ENCODE results near the gene SCG2. TPM values are rescaled to one million over a fixed set of nuclear protein-coding genes. Genes with fewer than 3 reads are reported as not detected.

The SCG2 gene
- total RNA-seq, 1 donor from 2014 or later: 0.61 TPM

GRCh38 chr2:223566396-223566795, 35.8 kb downstream of the SCG2 start:
- DNase-seq: no peak
- no peak for ATAC-seq
- H3K4me3 ChIP-seq: no peak overlapping the region
- no peaks in the 10 kb centered on the region for H3K4me1 ChIP-seq
- H3K27ac ChIP-seq: no peak overlapping the region
- TF ChIP-seq CTCF (IDR thresholded peaks at IDR 0.05): no peak
- intact Hi-C loops (cut with DNase I): no loop called here
- H3K27me3 ChIP-seq: no peaks in the 10 kb centered on the region
- H3K9me3 ChIP-seq: no peaks in the 10 kb centered on the region
- no peaks in the 10 kb centered on the region for H3K36me3 ChIP-seq

GRCh38 chr2:223563462-223563861, 38.7 kb downstream of the SCG2 start:
- Histone ChIP-seq H3K36me3 (no peaks in the 10 kb centered on the region), H3K27me3 (no peaks in the 10 kb centered on the region), H3K9me3 (no peaks in the 10 kb centered on the region), H3K4me3 (no peak overlapping the region), H3K27ac (no peak overlapping the region), H3K4me1 (no peaks in the 10 kb centered on the region)
- intact Hi-C loops (cut with DNase I): no loop called here
- DNase-seq (no peak), ATAC-seq (peak; percentile 26)
- TF ChIP-seq CTCF (IDR thresholded peaks at IDR 0.05): no peak

- ATAC-seq (no peak), DNase-seq (no peak)
- H3K4me1 ChIP-seq: no peaks in the 10 kb centered on the region
- no peak overlapping the region for H3K27ac ChIP-seq
- intact Hi-C loops (cut with DNase I): no loop called here
- no peaks in the 10 kb centered on the region for H3K9me3 ChIP-seq
- H3K27me3 ChIP-seq: no peaks in the 10 kb centered on the region
- no peak overlapping the region for H3K4me3 ChIP-seq
- TF ChIP-seq CTCF (IDR thresholded peaks at IDR 0.05): no peak
- no peaks in the 10 kb centered on the region for H3K36me3 ChIP-seq
These were observed 40.1 kb downstream of the SCG2 start for GRCh38 chr2:223562078-223562477.

GRCh38 chr2:223560749-223561435, 41.3 kb downstream of the SCG2 start:
- Histone ChIP-seq H3K9me3 (no peaks in the 10 kb centered on the region), H3K4me1 (no peaks in the 10 kb centered on the region), H3K36me3 (no peaks in the 10 kb centered on the region), H3K27me3 (no peaks in the 10 kb centered on the region), H3K27ac (no peak overlapping the region), H3K4me3 (no peak overlapping the region)
- DNase-seq: peak; percentile 62
- intact Hi-C loops (cut with DNase I): no loop called here
- no peak for TF ChIP-seq CTCF (IDR thresholded peaks at IDR 0.05)
- no peak for ATAC-seq

GRCh38 chr2:223558970-223559369, 43.2 kb downstream of the SCG2 start:
- Histone ChIP-seq H3K36me3 (no peaks in the 10 kb centered on the region), H3K27me3 (no peaks in the 10 kb centered on the region), H3K27ac (no peak overlapping the region), H3K4me1 (no peaks in the 10 kb centered on the region), H3K4me3 (no peak overlapping the region), H3K9me3 (no peaks in the 10 kb centered on the region)
- intact Hi-C loops (cut with DNase I): no loop called here
- no peak for TF ChIP-seq CTCF (IDR thresholded peaks at IDR 0.05)
- no peak for ATAC-seq
- no peak for DNase-seq

GRCh38 chr2:223554923-223555322, 47.2 kb downstream of the SCG2 start:
- ATAC-seq (no peak), DNase-seq (no peak)
- no peak overlapping the region for H3K4me3 ChIP-seq
- H3K9me3 ChIP-seq: no peaks in the 10 kb centered on the region
- intact Hi-C loops (cut with DNase I): no loop called here
- TF ChIP-seq CTCF (IDR thresholded peaks at IDR 0.05): no peak
- H3K27ac ChIP-seq: no peak overlapping the region
- no peaks in the 10 kb centered on the region for H3K27me3 ChIP-seq
- H3K36me3 ChIP-seq: no peaks in the 10 kb centered on the region
- H3K4me1 ChIP-seq: no peaks in the 10 kb centered on the region
